Measurements from ENCODE around the gene TCHP. TPM values are rescaled to one million over a fixed set of nuclear protein-coding genes. Genes with fewer than 3 reads are reported as not detected.

The TCHP gene
- total RNA-seq, 1 experiment from 2014 or later, result 13.3 TPM

GRCh38 chr12:109940339-109940923, 40.4 kb downstream of the TCHP start:
- no peak overlapping the region for H2BK120ac ChIP-seq (ENCODE audit: low read depth, low read length, poor library complexity, severe bottlenecking)
- no peak for DNase-seq

More at GRCh38 chr12:109940339-109940923, 40.4 kb downstream of the TCHP start:
- Histone ChIP-seq H3K9me3 (ENCODE audit: control insufficient read depth, low read depth, low read length) (no peaks in the 10 kb centered on the region), H2BK5ac (ENCODE audit: insufficient read length, low read length) (no peak overlapping the region), H3K27me3 (ENCODE audit: insufficient read depth, low read length) (no peaks in the 10 kb centered on the region), H3K56ac (ENCODE audit: insufficient read length, low read depth, low read length) (no peak overlapping the region), H4K91ac (ENCODE audit: insufficient read length, low read depth, low read length) (no peak overlapping the region), H2AFZ (ENCODE audit: low read length) (no peak overlapping the region), H3K79me1 (ENCODE audit: insufficient read depth, low read depth, low read length, poor library complexity, severe bottlenecking) (no peaks in the 10 kb centered on the region), H3K4me1 (ENCODE audit: insufficient read depth, low read length) (0 out of 2 replicates have a peak, but pooled peaks cover 2% of the 10 kb centered on the region), H3K27ac (ENCODE audit: insufficient read length, low read depth, low read length) (no peak overlapping the region), H3K23me2 (ENCODE audit: insufficient read length, low read depth, low read length, poor library complexity, severe bottlenecking) (no peaks in the 10 kb centered on the region), H3K4ac (ENCODE audit: low read depth, low read length) (no peak overlapping the region), H3T11ph (ENCODE audit: low read length) (no peak overlapping the region), H4K5ac (ENCODE audit: insufficient read length, low read depth, low read length) (no peak overlapping the region), H3K18ac (ENCODE audit: insufficient read length, low read depth, low read length) (no peak overlapping the region), H4K8ac (replicated peaks; ENCODE audit: insufficient read length, low read depth, low read length) (no peak overlapping the region), H2BK12ac (ENCODE audit: insufficient read length, low read depth, low read length) (no peak overlapping the region), H3K9ac (ENCODE audit: extremely low read depth, insufficient read length, low read length) (no peak overlapping the region), H2BK20ac (ENCODE audit: low read depth, low read length, poor library complexity, severe bottlenecking) (no peak overlapping the region), H3K79me2 (ENCODE audit: insufficient read depth, low read length) (no peaks in the 10 kb centered on the region), H2BK15ac (ENCODE audit: low read depth, low read length) (no peak overlapping the region), H3K14ac (ENCODE audit: insufficient read depth, low read length) (no peak overlapping the region), H3K4me2 (ENCODE audit: insufficient read depth, insufficient read length, low read length) (no peak overlapping the region), H2AK5ac (ENCODE audit: insufficient read length, low read length) (no peak overlapping the region), H4K20me1 (ENCODE audit: control insufficient read depth, insufficient read depth, insufficient read length) (no peaks in the 10 kb centered on the region), H3K23ac (ENCODE audit: insufficient read length, low read depth, low read length) (no peak overlapping the region)
- no peak overlapping the region for H3K27ac Mint-ChIP-seq
- peaks cover 0 to 29% (median 13%) of the 10 kb centered on the region in 3 experiments; a peak in 5 of 7 replicates for H3K36me3 Mint-ChIP-seq (ENCODE audit: insufficient read depth in 1 of 3, low read depth in 3 of 3)
- H3K4me3 Mint-ChIP-seq, result no peak overlapping the region
- H3K27me3 Mint-ChIP-seq (ENCODE audit: low read depth), result no peaks in the 10 kb centered on the region
- H3K4me1 Mint-ChIP-seq, result peaks cover 10 to 12% of the 10 kb centered on the region in 2 experiments
- TF ChIP-seq, protein P1, sequence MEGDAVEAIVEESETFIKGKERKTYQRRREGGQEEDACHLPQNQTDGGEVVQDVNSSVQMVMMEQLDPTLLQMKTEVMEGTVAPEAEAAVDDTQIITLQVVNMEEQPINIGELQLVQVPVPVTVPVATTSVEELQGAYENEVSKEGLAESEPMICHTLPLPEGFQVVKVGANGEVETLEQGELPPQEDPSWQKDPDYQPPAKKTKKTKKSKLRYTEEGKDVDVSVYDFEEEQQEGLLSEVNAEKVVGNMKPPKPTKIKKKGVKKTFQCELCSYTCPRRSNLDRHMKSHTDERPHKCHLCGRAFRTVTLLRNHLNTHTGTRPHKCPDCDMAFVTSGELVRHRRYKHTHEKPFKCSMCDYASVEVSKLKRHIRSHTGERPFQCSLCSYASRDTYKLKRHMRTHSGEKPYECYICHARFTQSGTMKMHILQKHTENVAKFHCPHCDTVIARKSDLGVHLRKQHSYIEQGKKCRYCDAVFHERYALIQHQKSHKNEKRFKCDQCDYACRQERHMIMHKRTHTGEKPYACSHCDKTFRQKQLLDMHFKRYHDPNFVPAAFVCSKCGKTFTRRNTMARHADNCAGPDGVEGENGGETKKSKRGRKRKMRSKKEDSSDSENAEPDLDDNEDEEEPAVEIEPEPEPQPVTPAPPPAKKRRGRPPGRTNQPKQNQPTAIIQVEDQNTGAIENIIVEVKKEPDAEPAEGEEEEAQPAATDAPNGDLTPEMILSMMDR (conservative IDR thresholded peaks at IDR 0.05), result no peak
- WGBS (ENCODE audit: extremely low coverage, insufficient read length, low lambda C conversion rate), result no CpG with 5 or more reads among the region's 6 CpGs
- no peaks in the 10 kb centered on the region for H3K9me3 Mint-ChIP-seq

Measured in H9 (cell line).